ENCODE data around the gene KIAA1755. TPM values are rescaled to one million over a fixed set of nuclear protein-coding genes. Genes with fewer than 3 reads are reported as not detected.
"Not testable (repeated sequence)": the region's sequence is repeated elsewhere in the genome, so short reads cannot be mapped to it uniquely, and the experiment has no call there.

KIAA1755 gene
- total and polyA plus RNA-seq, 10 of the 15 experiments (the other 5 are each of a cell fraction or from before 2014, with no cell fraction given) = not detected

DNA sequence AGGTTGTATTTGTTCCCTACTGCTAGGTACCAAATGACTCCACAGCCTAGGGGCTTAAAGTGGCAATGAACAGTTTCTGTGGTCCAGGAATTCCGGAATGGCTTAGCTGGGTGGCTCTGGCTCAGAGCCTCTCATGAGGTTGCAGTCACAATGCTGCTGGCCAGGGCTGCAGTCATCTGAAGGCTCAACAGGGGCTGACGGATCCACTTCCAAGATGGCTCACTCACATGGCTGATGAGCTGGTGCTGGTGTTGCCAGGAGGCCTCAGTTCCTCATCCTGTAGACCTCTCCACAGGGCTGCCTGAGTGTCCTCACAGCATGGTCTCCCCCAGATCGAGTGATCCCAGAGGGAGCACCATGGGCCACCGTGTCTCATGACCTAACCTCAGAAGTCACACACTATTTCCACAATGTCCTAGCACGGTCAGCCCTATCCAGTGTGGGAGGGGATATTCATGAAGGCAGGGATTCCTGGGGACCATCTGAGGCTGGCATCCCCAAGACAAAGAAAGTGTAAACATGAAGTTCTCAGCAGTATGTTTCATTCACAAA is 24.4 kb upstream of the KIAA1755 start (continued):
- TF ChIP-seq MXI1 (IDR thresholded peaks at IDR 0.05; ENCODE audit: low read depth, low read length) (no peak), TAF1 (IDR thresholded peaks at IDR 0.05; ENCODE audit: borderline replicate concordance, low read depth, low read length) (no peak), RAD51 (IDR thresholded peaks at IDR 0.05) (no peak), BMI1 (IDR thresholded peaks at IDR 0.05; ENCODE audit: borderline replicate concordance) (no peak), HCFC1 (IDR thresholded peaks at IDR 0.05; ENCODE audit: low read length) (no peak), EP300 (IDR thresholded peaks at IDR 0.05; ENCODE audit: borderline replicate concordance in 1 of 2, control insufficient read depth in 1 of 2, low read depth in 2 of 2, low read length in 2 of 2) (no peak)
- TF ChIP-seq, protein P1, sequence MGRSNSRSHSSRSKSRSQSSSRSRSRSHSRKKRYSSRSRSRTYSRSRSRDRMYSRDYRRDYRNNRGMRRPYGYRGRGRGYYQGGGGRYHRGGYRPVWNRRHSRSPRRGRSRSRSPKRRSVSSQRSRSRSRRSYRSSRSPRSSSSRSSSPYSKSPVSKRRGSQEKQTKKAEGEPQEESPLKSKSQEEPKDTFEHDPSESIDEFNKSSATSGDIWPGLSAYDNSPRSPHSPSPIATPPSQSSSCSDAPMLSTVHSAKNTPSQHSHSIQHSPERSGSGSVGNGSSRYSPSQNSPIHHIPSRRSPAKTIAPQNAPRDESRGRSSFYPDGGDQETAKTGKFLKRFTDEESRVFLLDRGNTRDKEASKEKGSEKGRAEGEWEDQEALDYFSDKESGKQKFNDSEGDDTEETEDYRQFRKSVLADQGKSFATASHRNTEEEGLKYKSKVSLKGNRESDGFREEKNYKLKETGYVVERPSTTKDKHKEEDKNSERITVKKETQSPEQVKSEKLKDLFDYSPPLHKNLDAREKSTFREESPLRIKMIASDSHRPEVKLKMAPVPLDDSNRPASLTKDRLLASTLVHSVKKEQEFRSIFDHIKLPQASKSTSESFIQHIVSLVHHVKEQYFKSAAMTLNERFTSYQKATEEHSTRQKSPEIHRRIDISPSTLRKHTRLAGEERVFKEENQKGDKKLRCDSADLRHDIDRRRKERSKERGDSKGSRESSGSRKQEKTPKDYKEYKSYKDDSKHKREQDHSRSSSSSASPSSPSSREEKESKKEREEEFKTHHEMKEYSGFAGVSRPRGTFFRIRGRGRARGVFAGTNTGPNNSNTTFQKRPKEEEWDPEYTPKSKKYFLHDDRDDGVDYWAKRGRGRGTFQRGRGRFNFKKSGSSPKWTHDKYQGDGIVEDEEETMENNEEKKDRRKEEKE (IDR thresholded peaks at IDR 0.05) = no peak
- TF ChIP-seq, protein P2, sequence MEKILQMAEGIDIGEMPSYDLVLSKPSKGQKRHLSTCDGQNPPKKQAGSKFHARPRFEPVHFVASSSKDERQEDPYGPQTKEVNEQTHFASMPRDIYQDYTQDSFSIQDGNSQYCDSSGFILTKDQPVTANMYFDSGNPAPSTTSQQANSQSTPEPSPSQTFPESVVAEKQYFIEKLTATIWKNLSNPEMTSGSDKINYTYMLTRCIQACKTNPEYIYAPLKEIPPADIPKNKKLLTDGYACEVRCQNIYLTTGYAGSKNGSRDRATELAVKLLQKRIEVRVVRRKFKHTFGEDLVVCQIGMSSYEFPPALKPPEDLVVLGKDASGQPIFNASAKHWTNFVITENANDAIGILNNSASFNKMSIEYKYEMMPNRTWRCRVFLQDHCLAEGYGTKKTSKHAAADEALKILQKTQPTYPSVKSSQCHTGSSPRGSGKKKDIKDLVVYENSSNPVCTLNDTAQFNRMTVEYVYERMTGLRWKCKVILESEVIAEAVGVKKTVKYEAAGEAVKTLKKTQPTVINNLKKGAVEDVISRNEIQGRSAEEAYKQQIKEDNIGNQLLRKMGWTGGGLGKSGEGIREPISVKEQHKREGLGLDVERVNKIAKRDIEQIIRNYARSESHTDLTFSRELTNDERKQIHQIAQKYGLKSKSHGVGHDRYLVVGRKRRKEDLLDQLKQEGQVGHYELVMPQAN (conservative IDR thresholded peaks at IDR 0.05) = no peak

DNA sequence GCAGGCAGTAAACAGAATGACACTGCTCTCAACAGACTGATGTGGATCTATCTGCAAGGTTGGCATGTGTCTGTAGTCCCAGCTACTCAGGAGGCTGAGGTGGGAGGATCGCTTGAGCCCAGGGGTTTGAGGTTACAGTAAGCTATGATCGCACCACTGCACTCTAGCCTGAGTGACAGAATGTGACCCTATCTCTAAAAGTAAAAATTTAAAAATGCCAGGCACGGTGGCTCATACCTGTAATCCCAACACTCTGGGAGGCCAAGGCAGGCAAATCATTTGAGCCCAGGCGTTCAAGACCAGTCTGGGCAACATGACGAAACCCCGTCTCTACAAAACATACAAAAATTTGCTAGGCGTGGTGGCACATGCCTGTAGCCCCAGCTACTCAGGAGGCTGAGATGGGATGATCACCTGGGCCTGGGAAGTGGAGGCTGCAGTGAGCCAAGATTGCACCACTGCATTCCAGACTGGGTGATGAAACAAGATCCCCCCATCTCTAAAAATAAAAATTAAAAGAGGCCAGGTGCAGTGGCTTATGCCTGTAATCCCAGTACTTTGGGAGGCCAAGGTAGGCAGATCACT is 23.6 kb upstream of the KIAA1755 start:
- DNase-seq (ENCODE audit: low read depth, low spot score); BruUV-seq (replicated peaks); FAIRE-seq; ATAC-seq; CTCF ChIA-PET; H3K27ac ChIP-seq (ENCODE audit: control insufficient read depth, insufficient read depth); H3K9me3 ChIP-seq (replicated peaks; ENCODE audit: control insufficient read depth, insufficient read depth, low read length); RAD21 ChIA-PET (ENCODE audit: unreplicated experiment); H3K4me3 ChIP-seq; H4K20me1 ChIP-seq (ENCODE audit: control insufficient read depth, insufficient read depth); H3K27me3 ChIP-seq (replicated peaks in 1 of 2; ENCODE audit: control insufficient read depth in 2 of 2, insufficient read depth in 2 of 2, low read length in 1 of 2); SMC1A ChIA-PET (ENCODE audit: uncharacterized antibody, unreplicated experiment); in situ Hi-C loops (cut with MboI); intact Hi-C loops (cut with micrococcal nuclease; ENCODE audit: unreplicated experiment); H2AFZ ChIP-seq (ENCODE audit: control insufficient read depth, low read depth, low read length); H3K36me3 ChIP-seq (ENCODE audit: control insufficient read depth in 2 of 2, insufficient read depth in 2 of 2, low read length in 1 of 2); POLR2A ChIA-PET; H3K4me2 ChIP-seq (ENCODE audit: control insufficient read depth, insufficient read depth); H3K9ac ChIP-seq (ENCODE audit: control insufficient read depth, insufficient read depth, low read length); H3K4me1 ChIP-seq (ENCODE audit: control insufficient read depth, insufficient read depth, low read length); H3K79me2 ChIP-seq (ENCODE audit: control insufficient read depth, insufficient read depth, low read length): not testable (repeated sequence)
- WGBS (ENCODE audit: insufficient coverage, insufficient replicate concordance, low lambda C conversion rate, missing lambda C conversion rate) = 49% methylated on average over 7 of the region's 7 CpGs

Data from GM12878 (cell line).